ENCODE measurements around the gene KRT39.

GRCh38 chr17:40953881-40954280 is 12.9 kb downstream of the KRT39 start:
- TF ChIP-seq, protein P1, sequence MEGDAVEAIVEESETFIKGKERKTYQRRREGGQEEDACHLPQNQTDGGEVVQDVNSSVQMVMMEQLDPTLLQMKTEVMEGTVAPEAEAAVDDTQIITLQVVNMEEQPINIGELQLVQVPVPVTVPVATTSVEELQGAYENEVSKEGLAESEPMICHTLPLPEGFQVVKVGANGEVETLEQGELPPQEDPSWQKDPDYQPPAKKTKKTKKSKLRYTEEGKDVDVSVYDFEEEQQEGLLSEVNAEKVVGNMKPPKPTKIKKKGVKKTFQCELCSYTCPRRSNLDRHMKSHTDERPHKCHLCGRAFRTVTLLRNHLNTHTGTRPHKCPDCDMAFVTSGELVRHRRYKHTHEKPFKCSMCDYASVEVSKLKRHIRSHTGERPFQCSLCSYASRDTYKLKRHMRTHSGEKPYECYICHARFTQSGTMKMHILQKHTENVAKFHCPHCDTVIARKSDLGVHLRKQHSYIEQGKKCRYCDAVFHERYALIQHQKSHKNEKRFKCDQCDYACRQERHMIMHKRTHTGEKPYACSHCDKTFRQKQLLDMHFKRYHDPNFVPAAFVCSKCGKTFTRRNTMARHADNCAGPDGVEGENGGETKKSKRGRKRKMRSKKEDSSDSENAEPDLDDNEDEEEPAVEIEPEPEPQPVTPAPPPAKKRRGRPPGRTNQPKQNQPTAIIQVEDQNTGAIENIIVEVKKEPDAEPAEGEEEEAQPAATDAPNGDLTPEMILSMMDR (IDR thresholded peaks at IDR 0.05): no peak
- TF ChIP-seq, protein P2, sequence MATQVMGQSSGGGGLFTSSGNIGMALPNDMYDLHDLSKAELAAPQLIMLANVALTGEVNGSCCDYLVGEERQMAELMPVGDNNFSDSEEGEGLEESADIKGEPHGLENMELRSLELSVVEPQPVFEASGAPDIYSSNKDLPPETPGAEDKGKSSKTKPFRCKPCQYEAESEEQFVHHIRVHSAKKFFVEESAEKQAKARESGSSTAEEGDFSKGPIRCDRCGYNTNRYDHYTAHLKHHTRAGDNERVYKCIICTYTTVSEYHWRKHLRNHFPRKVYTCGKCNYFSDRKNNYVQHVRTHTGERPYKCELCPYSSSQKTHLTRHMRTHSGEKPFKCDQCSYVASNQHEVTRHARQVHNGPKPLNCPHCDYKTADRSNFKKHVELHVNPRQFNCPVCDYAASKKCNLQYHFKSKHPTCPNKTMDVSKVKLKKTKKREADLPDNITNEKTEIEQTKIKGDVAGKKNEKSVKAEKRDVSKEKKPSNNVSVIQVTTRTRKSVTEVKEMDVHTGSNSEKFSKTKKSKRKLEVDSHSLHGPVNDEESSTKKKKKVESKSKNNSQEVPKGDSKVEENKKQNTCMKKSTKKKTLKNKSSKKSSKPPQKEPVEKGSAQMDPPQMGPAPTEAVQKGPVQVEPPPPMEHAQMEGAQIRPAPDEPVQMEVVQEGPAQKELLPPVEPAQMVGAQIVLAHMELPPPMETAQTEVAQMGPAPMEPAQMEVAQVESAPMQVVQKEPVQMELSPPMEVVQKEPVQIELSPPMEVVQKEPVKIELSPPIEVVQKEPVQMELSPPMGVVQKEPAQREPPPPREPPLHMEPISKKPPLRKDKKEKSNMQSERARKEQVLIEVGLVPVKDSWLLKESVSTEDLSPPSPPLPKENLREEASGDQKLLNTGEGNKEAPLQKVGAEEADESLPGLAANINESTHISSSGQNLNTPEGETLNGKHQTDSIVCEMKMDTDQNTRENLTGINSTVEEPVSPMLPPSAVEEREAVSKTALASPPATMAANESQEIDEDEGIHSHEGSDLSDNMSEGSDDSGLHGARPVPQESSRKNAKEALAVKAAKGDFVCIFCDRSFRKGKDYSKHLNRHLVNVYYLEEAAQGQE (IDR thresholded peaks at IDR 0.05; ENCODE audit: insufficient read depth in 1 of 2, low read depth in 2 of 2, low read length in 1 of 2): no peak
- TF ChIP-seq POLR2AphosphoS5 (IDR thresholded peaks at IDR 0.05; ENCODE audit: low read depth, low read length): no peak
- no peak for TF ChIP-seq SIN3A (IDR thresholded peaks at IDR 0.05; ENCODE audit: borderline replicate concordance, insufficient read depth, low read depth, low read length)
